SW480 (cell line): Measurements from ENCODE around the gene FRRS1.

ENCODE experiments used
- DNase-seq: peaks from one replicate; pipeline ENCODE4 v3.0.0-alpha.2; 2016; ENCODE audit warnings: low spot score

The FRRS1 gene

DNA sequence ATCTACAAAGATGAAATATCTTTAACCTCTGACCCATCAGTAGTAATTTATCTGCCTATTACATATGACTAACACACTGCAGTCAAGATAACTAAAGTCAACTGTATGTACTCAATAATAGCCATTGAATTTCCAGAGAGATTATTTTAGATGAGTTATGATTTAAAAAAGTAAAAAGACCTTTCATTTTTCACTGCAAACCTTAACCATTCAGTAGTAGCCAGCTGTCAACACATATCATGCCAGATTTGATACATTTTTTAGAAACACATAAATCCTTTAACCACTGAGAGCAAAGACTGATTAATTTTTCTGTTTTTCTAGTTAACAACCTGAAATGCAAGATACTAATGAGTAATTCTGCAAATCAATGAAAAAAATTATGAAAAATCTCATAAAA is 89.6 kb downstream of the FRRS1 start:
- no peak for DNase-seq

DNA sequence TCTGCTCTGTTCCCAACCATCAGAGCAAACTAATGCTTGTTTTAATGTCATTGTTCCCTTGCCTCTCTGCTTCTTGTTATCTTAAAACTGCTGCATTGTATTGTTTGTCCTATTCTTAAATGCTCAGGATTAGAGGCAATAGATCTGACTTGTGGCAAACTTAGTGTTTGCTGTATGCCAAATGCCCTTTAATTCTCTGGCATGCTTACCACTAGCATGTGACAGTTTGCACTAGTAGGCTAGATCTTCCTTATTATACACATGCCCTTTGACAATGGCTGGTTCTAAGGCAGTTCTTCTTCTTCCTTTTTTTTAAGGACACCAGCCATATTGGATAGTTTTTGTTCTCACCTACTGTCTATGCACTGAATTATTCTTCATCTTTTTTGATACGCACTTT is 90.4 kb downstream of the FRRS1 start:
- no peak for DNase-seq

DNA sequence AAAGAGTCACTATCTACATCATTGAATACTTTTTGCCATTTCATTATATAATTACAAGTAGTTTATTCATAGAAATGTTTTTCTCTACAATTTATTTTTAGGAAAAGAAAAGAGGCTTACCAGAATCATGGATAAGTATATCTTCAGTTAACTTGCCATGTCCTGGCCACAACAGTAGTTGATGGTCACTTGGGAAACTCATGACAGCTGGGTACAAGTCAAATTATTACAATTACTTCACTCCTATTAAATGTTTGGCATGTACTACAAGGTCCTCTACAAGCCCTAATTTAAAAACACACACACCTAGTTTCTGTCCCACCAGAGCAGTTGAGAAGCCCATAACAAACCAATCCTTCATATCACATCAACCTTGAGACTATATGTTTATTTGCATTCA is 91.1 kb downstream of the FRRS1 start:
- no peak for DNase-seq

DNA sequence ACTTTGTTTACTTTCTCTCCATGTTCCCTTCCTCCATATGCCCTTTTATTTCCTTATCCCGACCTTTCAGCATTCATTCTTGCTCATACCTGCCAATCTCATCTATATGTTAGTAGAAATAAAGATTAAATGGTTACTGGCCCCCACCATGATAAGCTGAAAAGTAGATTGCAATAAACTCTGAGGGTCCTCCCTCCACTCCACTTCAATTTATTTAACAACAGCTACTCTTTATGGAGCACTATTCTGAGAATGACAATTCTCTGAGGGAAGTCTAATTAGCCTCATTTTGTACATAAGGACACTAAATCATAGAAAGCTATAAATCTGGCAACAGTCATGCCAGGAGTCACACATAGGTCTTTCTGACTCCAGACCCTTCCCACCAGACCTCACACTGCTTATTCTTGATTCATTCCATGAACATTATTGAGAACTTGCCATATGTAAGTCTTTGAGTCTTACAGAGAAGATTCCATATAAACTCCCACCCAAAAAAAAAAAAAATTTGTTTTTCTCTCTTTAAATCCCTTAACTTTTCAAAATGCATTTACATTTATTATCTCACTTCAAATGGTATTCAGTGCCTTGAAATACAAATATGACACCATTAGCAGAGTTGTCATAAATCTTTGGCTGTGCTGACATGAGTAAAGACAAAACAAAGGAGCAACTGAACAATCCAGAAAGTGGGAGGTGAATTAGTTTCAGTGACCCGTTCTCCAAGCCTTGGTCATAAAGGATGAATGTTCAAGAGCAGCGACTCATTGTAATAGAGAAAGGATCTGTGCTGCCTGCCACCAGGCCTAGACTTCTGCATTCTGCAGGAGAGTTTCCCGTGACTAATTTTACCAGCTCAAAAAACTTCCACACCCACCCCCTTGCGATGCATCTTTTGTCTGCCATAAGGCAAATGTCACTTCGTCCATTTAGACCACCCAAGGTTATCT is 92.0 kb downstream of the FRRS1 start:
- no peak for DNase-seq

DNA sequence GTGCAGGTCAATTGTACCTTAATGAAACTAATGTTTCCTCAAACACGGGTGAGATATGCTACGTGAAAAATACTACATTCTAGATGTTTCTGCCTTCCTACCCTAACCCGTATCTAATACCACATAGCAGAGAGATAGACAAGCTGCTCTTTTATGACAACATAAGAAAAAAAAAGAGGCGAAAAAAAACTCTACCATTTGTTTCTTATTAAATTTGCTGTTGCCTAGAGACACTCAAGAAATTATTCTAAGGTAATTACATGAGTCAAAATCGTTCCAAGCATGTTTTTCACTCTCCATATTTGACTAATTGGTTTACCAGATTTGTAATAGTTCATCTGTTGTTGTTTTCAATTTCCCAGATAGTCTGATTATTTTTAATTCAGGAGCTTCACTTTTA is 93.1 kb downstream of the FRRS1 start:
- no peak for DNase-seq

DNA sequence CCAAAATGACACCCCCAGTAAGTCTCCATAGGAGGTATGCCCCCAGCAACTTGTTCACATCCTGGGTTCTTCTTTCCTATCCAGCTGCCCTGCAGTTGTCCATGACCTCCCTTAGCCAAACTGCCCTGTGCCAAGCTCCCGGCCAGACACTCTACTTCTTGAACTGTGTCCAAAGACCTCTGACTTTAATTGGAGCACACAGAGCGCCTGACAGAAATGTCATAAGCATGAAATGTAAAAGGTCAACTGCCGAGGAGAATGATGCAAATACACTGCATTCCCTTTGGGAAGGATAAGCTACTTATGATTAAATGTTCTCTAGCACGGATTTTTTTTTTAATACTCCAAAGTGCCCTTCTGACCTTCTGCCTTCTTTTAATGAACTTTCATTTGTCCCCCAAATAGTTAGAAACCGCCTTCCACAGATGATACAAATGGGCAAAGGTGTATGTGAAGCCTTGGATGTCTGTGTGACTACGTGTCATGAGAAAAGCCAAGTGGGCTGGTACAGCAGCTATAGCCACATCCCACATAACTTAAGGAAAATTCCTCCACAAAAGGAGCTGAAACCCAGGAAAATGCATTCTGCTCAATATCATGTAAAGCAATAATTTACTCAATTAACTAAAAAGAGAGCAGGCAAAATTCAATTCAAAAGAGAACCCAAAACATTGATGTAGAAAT is 93.8 kb downstream of the FRRS1 start:
- DNase-seq, result no peak

DNA sequence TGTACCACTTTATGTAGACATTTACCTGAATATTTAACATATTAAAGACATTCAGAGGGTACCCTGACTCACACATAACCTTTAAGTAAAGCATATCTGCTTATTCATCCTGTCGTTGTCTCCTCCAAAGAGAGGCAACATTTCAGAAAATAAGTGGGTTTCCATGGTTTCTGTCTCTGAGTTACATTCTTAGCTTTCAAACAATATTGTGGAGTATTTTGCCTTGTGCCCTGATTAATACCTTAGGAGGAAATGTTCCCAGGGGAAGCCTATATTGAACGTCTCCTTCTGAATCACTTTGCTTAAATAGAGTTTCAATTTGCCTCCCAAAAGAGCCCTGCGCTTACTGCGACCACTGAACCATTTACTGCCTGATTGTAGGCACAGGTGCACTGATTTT is 94.4 kb downstream of the FRRS1 start:
- DNase-seq, result no peak

DNA sequence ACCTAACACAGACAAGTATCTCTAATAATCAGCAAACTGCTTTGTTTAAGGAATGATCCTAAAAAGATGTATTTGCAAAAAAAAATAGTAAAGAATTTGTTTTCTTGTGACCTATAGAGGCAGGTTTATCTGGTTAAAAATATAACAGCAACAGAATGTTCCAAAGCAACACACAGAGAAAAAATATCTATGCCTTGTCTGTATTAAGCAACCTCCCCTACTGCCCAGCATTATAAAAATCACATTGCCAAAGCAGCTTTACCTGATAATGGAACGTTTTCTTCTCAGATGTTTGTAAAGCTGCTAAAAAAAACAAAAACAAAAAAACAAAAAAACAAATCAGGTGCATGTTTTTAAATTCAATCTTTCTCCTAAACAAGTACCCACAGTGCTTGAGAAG is 95.9 kb downstream of the FRRS1 start:
- DNase-seq, result no peak

DNA sequence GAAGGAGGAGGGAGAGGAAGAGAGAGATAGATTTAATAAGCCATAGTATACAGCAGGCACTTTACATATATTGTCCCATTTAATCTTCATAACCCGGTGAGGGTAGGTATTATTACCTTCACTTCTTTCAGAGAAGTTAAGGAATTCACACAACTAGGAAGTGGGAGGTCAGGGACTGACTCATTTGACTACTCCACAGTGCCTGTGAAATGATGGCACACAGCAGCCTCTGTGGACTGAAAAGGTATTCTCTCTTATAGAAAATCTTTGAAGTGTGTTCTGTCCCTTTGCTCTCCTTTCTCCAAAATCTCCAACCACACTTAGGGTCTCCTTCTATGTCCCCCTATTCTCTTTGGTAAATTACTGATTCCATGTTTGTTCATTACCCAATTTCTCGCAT is 96.6 kb downstream of the FRRS1 start:
- no peak for DNase-seq

DNA sequence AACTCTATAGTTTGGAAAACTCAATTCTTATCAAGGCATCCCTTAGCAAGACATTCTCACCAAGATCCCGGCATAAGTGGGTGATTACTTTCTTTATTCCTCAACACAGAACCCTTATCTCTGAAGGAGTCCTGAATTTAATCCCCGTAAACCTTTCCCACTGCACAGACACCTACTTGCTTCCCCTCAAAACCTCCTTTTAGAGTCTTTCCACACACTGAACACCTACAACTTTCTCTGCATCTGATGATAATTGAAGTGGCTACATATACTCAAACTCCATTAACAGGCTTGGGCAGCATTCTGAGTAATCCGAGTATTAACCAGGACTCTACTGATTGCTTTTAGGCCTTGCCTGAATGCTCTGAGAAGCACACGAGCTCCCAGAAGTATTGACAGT is 97.1 kb downstream of the FRRS1 start:
- no peak for DNase-seq

DNA sequence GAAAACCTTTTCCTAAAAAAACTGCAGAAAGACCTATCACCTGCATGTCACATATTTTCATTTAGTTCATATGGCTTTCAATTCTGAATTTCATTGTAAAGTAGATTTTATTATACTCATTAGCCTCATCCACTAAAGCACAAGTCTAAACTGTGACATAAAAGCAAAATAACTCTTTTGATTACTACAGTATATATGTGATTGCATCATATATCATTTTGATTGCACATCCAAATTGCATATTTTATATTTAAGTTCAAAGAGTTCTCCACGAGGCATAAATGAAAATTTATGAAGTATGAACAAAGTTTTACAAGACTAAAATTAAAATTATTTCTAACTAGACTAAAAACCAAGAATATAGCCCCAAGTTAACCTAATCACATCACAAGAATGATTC is 101.2 kb downstream of the FRRS1 start:
- DNase-seq, result no peak

DNA sequence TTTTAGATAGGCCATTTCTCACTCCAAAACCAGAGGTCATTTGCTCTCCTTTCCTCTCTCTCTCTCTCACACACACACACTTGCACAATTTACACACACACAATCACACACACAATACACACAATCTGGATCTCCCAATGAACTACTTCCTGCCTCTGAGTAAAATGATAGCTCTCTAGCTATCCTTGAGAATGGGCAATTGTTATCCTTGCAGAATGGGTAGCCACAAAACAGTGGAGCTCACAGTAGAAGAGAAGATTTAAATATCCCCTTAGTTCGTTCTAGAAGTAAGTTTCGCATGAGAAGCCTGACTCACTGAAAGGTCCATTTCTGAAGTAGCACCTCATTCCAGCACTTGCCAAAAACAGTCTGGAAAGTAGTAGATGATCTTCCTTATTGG is 102.9 kb downstream of the FRRS1 start:
- DNase-seq, result no peak

DNA sequence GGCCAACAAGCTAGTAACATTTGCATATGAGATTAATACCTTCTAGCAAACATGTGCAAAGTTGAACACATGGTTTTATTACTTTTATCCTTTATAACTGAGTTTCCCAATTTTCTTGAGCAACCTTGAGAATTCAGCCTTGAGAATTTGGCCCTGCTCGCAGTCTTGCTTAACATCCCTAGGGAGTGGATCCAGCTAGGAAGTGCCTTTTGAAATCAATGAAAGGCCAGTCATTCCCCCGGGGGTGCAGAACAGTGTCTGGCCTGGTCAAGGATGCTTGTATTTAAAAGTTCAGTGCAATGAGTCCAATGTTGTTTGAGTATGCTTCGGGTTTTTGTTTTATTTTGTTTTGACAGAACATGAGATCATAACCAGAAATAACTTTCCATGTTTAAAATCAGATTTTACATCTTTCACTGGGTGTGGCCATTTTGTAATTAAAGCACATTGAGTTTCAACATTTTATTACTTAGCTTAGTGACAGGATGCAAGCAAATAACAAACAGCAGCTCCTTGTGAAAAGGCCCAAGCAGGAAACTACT is 103.8 kb downstream of the FRRS1 start:
- DNase-seq, result no peak

DNA sequence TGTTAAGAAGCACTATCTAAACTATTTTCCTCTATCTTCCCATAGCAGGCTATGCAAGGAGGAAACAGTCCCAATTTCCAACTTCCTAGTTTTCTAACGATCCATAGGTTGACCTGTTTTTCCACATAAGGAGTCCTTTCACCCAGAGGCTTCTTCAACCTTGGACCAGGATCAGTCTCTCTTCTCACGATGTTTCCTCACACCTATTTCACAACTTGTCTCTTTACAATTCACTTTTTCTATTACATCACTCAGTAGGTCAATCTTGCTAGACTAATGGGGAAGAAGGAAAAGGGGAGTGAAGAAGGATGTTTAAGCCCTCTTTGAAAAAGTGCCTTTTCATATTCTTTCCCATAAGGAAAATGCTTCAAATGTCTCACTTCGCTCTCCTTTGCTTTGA is 104.7 kb downstream of the FRRS1 start:
- DNase-seq, result no peak

DNA sequence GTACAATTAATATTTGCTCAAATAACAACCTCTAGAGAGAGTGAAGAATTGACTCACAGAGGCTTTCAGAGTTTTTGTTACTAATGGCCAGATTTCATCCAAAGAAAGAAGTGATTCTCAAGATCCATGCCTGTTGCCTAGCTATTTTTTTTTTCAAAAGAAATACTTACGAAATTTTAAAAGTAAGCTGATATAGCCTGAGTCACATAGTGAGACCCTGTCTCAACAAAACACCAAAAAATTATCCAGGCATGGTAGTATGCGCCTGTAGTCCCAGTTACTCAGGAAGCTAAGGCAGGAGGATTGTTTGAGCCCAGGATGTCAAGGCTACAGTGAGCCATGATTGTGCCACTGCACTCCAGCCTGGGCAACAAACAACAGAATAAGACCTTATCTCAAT is 105.9 kb downstream of the FRRS1 start:
- DNase-seq, result no peak

DNA sequence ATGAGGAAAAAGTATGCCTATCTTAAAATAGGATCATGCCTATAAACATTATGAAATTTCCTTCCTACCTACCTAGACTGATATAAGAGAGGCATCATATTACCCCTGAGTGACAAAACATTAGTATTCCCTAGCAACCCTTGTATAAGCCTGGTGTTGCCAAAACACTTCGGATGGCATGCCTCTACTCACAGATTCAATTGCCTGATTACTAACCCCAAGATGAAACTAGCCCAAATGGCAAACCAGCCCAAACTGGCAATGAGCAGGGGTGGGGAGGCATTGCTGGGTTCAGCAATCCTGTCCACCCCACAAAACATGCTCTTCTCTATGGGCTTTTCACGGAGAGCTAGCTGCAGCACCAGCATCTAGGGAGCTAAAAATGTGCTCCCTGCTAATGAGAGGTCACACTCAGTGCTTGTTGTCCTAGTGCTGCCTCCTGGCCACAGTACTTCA is 106.7 kb downstream of the FRRS1 start:
- peak; percentile 34 for DNase-seq
